ENCODE data around the gene LANCL3. TPM values are rescaled to one million over a fixed set of nuclear protein-coding genes. Genes with fewer than 3 reads are reported as not detected.

LANCL3 gene
- total RNA-seq, 1 experiment from 2014 or later: 0.48 TPM

DNA sequence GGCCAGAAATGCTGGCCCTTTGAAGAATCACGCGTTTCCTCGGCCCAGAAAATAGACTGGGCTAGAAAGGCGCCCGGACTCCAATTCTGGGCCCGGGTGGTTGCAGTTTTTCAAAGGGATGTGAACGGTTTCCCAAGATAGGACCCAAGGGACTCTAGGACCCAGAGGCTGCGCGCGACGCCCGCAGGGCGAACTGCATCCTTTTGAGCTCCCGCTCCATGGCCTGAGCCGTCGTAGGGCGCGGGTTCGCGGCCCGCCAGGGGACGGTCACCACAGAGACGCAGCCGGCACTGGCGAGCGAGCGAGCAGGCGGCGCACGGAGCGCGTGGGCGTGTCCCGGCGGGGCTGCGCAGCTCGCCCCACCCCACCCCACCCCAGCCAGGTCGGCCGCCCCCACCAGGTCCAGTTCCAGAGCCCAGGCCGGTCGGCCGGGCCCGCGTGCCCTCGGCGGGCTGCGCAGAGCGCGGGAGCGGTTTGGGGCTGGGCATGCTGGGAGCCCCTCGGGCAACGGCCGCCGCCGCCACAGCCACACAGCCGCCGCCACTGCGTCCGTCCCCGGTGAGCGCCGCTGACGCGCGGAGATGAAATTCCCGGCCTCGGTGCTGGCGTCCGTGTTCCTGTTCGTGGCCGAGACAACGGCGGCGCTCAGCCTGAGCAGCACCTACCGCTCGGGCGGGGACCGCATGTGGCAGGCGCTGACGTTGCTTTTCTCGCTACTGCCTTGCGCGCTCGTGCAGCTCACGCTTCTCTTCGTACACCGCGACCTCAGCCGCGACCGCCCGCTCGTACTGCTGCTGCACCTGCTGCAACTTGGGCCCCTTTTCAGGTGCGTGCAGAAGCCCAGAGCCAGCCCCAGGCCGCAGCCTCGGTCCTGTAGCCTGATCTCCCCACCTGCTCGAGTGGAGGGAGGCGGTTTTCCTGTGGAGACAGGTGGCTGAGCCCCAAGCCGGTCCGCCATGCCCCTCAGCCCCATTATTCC, 114.2 kb downstream of the LANCL3 start, which contains the start of gene XK:
XK (plus strand) TSS at position 411 of the 979 bp plus-strand sequence; CDS start at position 582, 171 bp downstream.
- ATAC-seq: peak; percentile 85
- POLR2A ChIA-PET: no interaction called here
- TF ChIP-seq, protein P1, sequence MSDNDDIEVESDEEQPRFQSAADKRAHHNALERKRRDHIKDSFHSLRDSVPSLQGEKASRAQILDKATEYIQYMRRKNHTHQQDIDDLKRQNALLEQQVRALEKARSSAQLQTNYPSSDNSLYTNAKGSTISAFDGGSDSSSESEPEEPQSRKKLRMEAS (CRISPR knock-in tag; IDR thresholded peaks at IDR 0.05): peak; percentile 97
- TF ChIP-seq OVOL2 (CRISPR knock-in tag; IDR thresholded peaks at IDR 0.05; ENCODE audit: borderline replicate concordance) (no peak), KAT7 (CRISPR knock-in tag; IDR thresholded peaks at IDR 0.05; ENCODE audit: borderline replicate concordance) (0 out of 2 replicates have a peak, but pooled peaks have one; percentile 63), ZNF219 (CRISPR knock-in tag; IDR thresholded peaks at IDR 0.05; ENCODE audit: borderline replicate concordance) (no peak), SMAD4 (CRISPR knock-in tag; IDR thresholded peaks at IDR 0.05) (peak; percentile 77), ZNF121 (CRISPR knock-in tag; IDR thresholded peaks at IDR 0.05) (no peak), RORB (CRISPR knock-in tag; IDR thresholded peaks at IDR 0.05) (no peak), HMGA2 (CRISPR knock-in tag; IDR thresholded peaks at IDR 0.05) (no peak), NR1H2 (CRISPR knock-in tag; IDR thresholded peaks at IDR 0.05) (peak; percentile 63; the same call in 1 of the 2 replicates), ZNF263 (CRISPR knock-in tag; IDR thresholded peaks at IDR 0.05; ENCODE audit: low read depth) (peak; percentile 62; the same call in 1 of the 2 replicates), NFE2L1 (CRISPR knock-in tag; IDR thresholded peaks at IDR 0.05) (peak; percentile 93), ZNF423 (CRISPR knock-in tag; IDR thresholded peaks at IDR 0.05) (no peak), RELA (CRISPR knock-in tag; IDR thresholded peaks at IDR 0.05; ENCODE audit: borderline replicate concordance) (peak; percentile 96), IRF2 (CRISPR knock-in tag; IDR thresholded peaks at IDR 0.05; ENCODE audit: borderline replicate concordance, low read depth) (0 out of 2 replicates have a peak, but pooled peaks have one; percentile 43), TEAD4 (CRISPR knock-in tag; IDR thresholded peaks at IDR 0.05) (peak; percentile 68; the same call in 1 of the 2 replicates), SMAD3 (CRISPR knock-in tag; IDR thresholded peaks at IDR 0.05; ENCODE audit: borderline replicate concordance) (peak; percentile 95; the same call in 1 of the 2 replicates), FOXP1 (CRISPR knock-in tag; IDR thresholded peaks at IDR 0.05; ENCODE audit: borderline replicate concordance) (peak; percentile 99)
- TF ChIP-seq, protein P2, sequence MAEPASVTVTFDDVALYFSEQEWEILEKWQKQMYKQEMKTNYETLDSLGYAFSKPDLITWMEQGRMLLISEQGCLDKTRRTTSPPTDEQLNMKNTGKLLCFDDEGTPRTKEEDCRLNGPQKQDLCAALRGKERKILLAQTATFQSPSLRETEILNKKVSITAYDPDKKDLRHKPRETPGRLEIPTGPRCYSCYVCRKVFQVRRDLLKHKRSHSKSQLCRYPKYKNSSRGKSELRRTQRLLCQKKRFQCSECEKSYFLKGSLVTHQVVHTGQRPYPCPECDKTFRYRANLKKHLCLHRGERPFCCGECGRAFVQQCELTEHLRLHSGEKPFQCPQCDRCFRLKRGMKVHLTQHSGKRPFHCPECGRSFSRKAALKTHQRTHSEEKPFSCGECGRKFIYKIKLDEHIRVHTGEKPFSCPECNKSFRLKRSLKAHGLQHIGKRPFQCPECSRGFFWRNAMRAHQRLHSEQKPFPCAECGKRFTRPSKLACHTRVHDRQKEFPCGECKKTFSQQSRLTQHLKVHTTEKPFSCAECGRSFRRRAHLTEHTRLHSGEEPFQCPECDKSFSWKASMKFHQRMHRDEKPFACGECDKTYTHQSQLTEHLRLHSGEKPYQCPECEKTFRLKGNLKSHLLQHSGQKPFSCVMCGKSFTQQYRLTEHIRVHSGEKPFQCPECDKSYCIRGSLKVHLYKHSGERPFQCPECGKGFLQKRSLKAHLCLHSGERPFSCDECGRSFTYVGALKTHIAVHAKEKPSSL (CRISPR knock-in tag; conservative IDR thresholded peaks at IDR 0.05): no peak
- TF ChIP-seq, protein P3, sequence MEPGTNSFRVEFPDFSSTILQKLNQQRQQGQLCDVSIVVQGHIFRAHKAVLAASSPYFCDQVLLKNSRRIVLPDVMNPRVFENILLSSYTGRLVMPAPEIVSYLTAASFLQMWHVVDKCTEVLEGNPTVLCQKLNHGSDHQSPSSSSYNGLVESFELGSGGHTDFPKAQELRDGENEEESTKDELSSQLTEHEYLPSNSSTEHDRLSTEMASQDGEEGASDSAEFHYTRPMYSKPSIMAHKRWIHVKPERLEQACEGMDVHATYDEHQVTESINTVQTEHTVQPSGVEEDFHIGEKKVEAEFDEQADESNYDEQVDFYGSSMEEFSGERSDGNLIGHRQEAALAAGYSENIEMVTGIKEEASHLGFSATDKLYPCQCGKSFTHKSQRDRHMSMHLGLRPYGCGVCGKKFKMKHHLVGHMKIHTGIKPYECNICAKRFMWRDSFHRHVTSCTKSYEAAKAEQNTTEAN (CRISPR knock-in tag; IDR thresholded peaks at IDR 0.05): peak; percentile 94
- TF ChIP-seq, protein P4, sequence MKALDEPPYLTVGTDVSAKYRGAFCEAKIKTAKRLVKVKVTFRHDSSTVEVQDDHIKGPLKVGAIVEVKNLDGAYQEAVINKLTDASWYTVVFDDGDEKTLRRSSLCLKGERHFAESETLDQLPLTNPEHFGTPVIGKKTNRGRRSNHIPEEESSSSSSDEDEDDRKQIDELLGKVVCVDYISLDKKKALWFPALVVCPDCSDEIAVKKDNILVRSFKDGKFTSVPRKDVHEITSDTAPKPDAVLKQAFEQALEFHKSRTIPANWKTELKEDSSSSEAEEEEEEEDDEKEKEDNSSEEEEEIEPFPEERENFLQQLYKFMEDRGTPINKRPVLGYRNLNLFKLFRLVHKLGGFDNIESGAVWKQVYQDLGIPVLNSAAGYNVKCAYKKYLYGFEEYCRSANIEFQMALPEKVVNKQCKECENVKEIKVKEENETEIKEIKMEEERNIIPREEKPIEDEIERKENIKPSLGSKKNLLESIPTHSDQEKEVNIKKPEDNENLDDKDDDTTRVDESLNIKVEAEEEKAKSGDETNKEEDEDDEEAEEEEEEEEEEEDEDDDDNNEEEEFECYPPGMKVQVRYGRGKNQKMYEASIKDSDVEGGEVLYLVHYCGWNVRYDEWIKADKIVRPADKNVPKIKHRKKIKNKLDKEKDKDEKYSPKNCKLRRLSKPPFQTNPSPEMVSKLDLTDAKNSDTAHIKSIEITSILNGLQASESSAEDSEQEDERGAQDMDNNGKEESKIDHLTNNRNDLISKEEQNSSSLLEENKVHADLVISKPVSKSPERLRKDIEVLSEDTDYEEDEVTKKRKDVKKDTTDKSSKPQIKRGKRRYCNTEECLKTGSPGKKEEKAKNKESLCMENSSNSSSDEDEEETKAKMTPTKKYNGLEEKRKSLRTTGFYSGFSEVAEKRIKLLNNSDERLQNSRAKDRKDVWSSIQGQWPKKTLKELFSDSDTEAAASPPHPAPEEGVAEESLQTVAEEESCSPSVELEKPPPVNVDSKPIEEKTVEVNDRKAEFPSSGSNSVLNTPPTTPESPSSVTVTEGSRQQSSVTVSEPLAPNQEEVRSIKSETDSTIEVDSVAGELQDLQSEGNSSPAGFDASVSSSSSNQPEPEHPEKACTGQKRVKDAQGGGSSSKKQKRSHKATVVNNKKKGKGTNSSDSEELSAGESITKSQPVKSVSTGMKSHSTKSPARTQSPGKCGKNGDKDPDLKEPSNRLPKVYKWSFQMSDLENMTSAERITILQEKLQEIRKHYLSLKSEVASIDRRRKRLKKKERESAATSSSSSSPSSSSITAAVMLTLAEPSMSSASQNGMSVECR (CRISPR knock-in tag; IDR thresholded peaks at IDR 0.05; ENCODE audit: borderline replicate concordance): peak; percentile 85; the same call in 1 of the 2 replicates
- TF ChIP-seq, protein P5, sequence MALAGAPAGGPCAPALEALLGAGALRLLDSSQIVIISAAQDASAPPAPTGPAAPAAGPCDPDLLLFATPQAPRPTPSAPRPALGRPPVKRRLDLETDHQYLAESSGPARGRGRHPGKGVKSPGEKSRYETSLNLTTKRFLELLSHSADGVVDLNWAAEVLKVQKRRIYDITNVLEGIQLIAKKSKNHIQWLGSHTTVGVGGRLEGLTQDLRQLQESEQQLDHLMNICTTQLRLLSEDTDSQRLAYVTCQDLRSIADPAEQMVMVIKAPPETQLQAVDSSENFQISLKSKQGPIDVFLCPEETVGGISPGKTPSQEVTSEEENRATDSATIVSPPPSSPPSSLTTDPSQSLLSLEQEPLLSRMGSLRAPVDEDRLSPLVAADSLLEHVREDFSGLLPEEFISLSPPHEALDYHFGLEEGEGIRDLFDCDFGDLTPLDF (CRISPR knock-in tag; IDR thresholded peaks at IDR 0.05): peak; percentile 87; the same call in 1 of the 2 replicates
- TF ChIP-seq, protein P6, sequence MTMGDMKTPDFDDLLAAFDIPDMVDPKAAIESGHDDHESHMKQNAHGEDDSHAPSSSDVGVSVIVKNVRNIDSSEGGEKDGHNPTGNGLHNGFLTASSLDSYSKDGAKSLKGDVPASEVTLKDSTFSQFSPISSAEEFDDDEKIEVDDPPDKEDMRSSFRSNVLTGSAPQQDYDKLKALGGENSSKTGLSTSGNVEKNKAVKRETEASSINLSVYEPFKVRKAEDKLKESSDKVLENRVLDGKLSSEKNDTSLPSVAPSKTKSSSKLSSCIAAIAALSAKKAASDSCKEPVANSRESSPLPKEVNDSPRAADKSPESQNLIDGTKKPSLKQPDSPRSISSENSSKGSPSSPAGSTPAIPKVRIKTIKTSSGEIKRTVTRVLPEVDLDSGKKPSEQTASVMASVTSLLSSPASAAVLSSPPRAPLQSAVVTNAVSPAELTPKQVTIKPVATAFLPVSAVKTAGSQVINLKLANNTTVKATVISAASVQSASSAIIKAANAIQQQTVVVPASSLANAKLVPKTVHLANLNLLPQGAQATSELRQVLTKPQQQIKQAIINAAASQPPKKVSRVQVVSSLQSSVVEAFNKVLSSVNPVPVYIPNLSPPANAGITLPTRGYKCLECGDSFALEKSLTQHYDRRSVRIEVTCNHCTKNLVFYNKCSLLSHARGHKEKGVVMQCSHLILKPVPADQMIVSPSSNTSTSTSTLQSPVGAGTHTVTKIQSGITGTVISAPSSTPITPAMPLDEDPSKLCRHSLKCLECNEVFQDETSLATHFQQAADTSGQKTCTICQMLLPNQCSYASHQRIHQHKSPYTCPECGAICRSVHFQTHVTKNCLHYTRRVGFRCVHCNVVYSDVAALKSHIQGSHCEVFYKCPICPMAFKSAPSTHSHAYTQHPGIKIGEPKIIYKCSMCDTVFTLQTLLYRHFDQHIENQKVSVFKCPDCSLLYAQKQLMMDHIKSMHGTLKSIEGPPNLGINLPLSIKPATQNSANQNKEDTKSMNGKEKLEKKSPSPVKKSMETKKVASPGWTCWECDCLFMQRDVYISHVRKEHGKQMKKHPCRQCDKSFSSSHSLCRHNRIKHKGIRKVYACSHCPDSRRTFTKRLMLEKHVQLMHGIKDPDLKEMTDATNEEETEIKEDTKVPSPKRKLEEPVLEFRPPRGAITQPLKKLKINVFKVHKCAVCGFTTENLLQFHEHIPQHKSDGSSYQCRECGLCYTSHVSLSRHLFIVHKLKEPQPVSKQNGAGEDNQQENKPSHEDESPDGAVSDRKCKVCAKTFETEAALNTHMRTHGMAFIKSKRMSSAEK (CRISPR knock-in tag; IDR thresholded peaks at IDR 0.05; ENCODE audit: borderline replicate concordance): 0 out of 2 replicates have a peak, but pooled peaks have one; percentile 48

More for the DNA sequence above, 114.2 kb downstream of the LANCL3 start, which contains the start of gene XK:
- H3K4me1 Mint-ChIP-seq: peaks cover 14% of the 10 kb centered on the region
- no peak within 1 kb of the TSS for H3K27ac Mint-ChIP-seq
- peak; percentile 72 for DNase-seq (ENCODE audit: low spot score)
- peak within 1 kb of the TSS; percentile 60 for H3K4me3 Mint-ChIP-seq
- CTCF ChIA-PET: no interaction called here
- H3K27me3 Mint-ChIP-seq (ENCODE audit: low read depth): peaks cover 16% of the 10 kb centered on the region
- no peaks in the 10 kb centered on the region for H3K9me3 Mint-ChIP-seq
- H3K36me3 Mint-ChIP-seq: no peaks in the 10 kb centered on the region

Data from WTC11 (cell line).